Transverse colon (tissue), 4 donors: ENCODE measurements around the gene WNT10A. TPM values are rescaled to one million over a fixed set of nuclear protein-coding genes. Genes with fewer than 3 reads are reported as not detected.
A peak's percentile ranks its signal among the peaks of the same experiment; 100 is the strongest.

Experiments used
- DNase-seq: peaks from one replicate; pipeline ENCODE4 v3.0.0-alpha.2; 2019
- H3K27ac ChIP-seq, 4 donors: fragments of 200-600 bp; sonication (generic); 2 replicates each; pipeline ENCODE4 v1.5.1; 2016 to 2018; ENCODE audit warnings: inconsistent platforms in 4 of 4
- H3K27me3 ChIP-seq: fragments of 200-600 bp; sonication (generic); 2 replicates; pipeline ENCODE4 v1.5.1; 2017; ENCODE audit warnings: inconsistent platforms
- H3K36me3 ChIP-seq, 4 donors: fragments of 200-600 bp; sonication (generic); 2 replicates each; pipeline ENCODE4 v1.5.1; 2017 to 2019; ENCODE audit warnings: inconsistent platforms in 4 of 4
- H3K4me1 ChIP-seq, 4 donors: fragments of 200-600 bp; sonication (generic); 2 replicates each; pipeline ENCODE4 v1.5.1; 2017 to 2020; ENCODE audit warnings: inconsistent platforms in 4 of 4
- H3K4me3 ChIP-seq, 4 donors: fragments of 200-600 bp; sonication (generic); 1 replicate in 1 of 4; 2 replicates in 3 of 4; pipeline versions ENCODE4 v1.5.1 to v1.6.1; 2017 to 2019; ENCODE audit warnings: inconsistent platforms in 4 of 4
- H3K9me3 ChIP-seq, 2 donors: fragments of 200-600 bp; sonication (generic); 2 replicates each; pipeline ENCODE4 v1.5.1; 2017 to 2019; ENCODE audit warnings: inconsistent platforms in 2 of 2
- EP300 ChIP-seq: sonication (generic); formaldehyde crosslinking; IDR thresholded peaks from one replicate; pipeline ENCODE4 v1.6.1; 2017; ENCODE audit warnings: antibody characterized with exemption, low read depth
- POLR2A ChIP-seq: fragments of 450-650 bp; IDR thresholded peaks from one replicate; pipeline ENCODE4 v1.6.1; 2016; ENCODE audit warnings: antibody characterized with exemption, mild to moderate bottlenecking, moderate library complexity
- POLR2AphosphoS5 ChIP-seq, 3 donors: sonication (generic); formaldehyde crosslinking; IDR thresholded peaks; one replicate each; pipeline ENCODE4 v1.6.1; 2016; ENCODE audit warnings: antibody characterized with exemption in 3 of 3
- WGBS, 2 donors: methylation state at CpG; one replicate each; pipeline ENCODE4 v1.1.5; 2018; ENCODE audit warnings: low coverage in 1 of 2; 5-methylcytosine and 5-hydroxymethylcytosine counted together
- in situ Hi-C, 4 donors: fragments of 200-750 bp; cut with MboI; loops; one replicate each; pipeline versions ENCODE4 v1.15.0 to v1.15.1; 2017; ENCODE audit warnings: low sequenced_read_pairs in 3 of 4, low pct_ligation_motif_present in 1 of 4, low pct_unique_long_range_greater_than_20kb in 1 of 4
- intact Hi-C: fragments of 100-400 bp; cut with DNase I; formaldehyde crosslinking; loops from one replicate; pipeline ENCODE4 v1.15.1; 2023; ENCODE audit warnings: low total_unique reads
- total RNA-seq, 4 donors: library from RNA; depleted of rRNA; stranded (reverse); fragments of >200 nt; gene quantifications; one replicate each; pipeline ENCODE4 v1.1.0, GENCODE V29; 2016
- TF ChIP-seq, protein P1 (sequence below), 5 experiments: fragments of 200-600 bp in 3 of 5; fragments of 450-650 bp in 2 of 5; sonication (generic) in 3 of 5; IDR thresholded peaks; 1 replicate in 2 of 5; 2 replicates in 3 of 5; pipeline ENCODE4 v1.5.1; 2016 to 2017; ENCODE audit warnings: antibody characterized with exemption in 5 of 5, inconsistent platforms in 3 of 5, mild to moderate bottlenecking in 2 of 5, moderate library complexity in 1 of 5

WNT10A gene
- total RNA-seq: 1 to 10 TPM in 1 of 4 donors, under 1 TPM in 1, not detected in 2; 0.27 to 1.6 TPM

DNA sequence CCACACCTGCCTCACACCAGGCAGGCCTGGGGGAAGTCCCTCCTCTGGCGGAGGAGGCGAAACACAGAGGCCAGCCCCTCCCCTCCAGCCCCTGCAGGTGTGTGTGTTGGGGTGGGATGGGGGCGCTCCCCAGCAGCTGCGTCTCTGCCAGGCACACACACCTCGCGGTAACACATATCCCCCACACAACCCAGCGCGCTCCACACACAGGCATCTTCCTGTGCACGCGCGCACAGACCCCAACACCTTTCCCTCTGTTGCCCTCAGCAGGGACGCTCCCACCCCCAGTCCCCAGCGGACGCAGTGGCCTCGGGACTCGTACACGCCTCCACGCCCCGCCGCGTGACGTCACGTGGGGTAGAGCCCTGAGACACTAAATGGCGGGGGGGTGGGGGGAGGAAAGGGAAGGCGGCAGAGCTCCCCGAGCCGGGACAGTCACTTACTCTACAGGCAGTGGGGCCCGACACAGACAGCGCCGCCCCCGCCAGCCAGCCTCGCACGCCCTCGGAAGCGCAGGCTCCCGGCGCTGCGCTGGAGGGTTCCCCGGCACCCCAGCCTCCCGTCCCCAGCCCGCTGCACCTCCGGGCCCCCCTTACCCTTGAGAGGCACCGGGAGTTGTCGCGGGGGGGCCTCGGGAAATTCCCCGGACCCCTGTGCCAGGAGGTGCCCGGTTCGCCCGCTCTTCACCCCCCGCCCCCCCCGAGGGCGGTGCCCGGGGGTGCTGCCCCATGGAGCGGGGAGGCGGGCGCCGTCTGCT, at the start of gene WNT10A:
TSS of gene WNT10A (plus strand) at position 751 of the 757 bp plus-strand sequence. CDS start 144 bp downstream, outside the sequence.
- in situ Hi-C loops: no loop called here

GRCh38 chr2:218831378-218831990, 49.2 kb upstream of the WNT10A start, which contains the start of gene PRKAG3:
TSS of gene PRKAG3 (minus strand) at chr2:218831803.
- H3K27me3 ChIP-seq: peaks cover 34% of the 10 kb centered on the region
- TF ChIP-seq POLR2AphosphoS5 (IDR thresholded peaks at IDR 0.05): no peak
- TF ChIP-seq POLR2A: no peak
- TF ChIP-seq, protein P1, sequence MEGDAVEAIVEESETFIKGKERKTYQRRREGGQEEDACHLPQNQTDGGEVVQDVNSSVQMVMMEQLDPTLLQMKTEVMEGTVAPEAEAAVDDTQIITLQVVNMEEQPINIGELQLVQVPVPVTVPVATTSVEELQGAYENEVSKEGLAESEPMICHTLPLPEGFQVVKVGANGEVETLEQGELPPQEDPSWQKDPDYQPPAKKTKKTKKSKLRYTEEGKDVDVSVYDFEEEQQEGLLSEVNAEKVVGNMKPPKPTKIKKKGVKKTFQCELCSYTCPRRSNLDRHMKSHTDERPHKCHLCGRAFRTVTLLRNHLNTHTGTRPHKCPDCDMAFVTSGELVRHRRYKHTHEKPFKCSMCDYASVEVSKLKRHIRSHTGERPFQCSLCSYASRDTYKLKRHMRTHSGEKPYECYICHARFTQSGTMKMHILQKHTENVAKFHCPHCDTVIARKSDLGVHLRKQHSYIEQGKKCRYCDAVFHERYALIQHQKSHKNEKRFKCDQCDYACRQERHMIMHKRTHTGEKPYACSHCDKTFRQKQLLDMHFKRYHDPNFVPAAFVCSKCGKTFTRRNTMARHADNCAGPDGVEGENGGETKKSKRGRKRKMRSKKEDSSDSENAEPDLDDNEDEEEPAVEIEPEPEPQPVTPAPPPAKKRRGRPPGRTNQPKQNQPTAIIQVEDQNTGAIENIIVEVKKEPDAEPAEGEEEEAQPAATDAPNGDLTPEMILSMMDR (IDR thresholded peaks at IDR 0.05): no peak
- no peak for TF ChIP-seq EP300
- intact Hi-C loops (no loop called here), in situ Hi-C loops (loop anchor here (10.0 to 25.0 kb wide), 4 partner anchors 94 to 119 kb away; partner anchors contain the start of gene TTLL4 (in 1 of the 4))
- H3K4me3 ChIP-seq: no peak within 1 kb of the TSS
- H3K36me3 ChIP-seq: no peaks in the 10 kb centered on the region
- no peaks in the 10 kb centered on the region for H3K9me3 ChIP-seq
- H3K27ac ChIP-seq: no peak within 1 kb of the TSS
- no peak for DNase-seq
- H3K4me1 ChIP-seq: no peaks in the 10 kb centered on the region
- WGBS, 2 donors: 60 to 73% methylated on average over 2 to 18 of the region's 18 CpGs

More for the DNA sequence above, at the start of gene WNT10A:
- Histone ChIP-seq H3K27ac (peak within 1 kb of the TSS; percentile 36 to 79 (median 51)), H3K4me3 (peak within 1 kb of the TSS in 3 of 4 donors; percentile 6 to 36 (median 22)), H3K9me3 (no peaks in the 10 kb centered on the region), H3K27me3 (peaks cover 98% of the 10 kb centered on the region), H3K36me3 (no peaks in the 10 kb centered on the region), H3K4me1 (peaks cover 5 to 31% (median 24%) of the 10 kb centered on the region in 4 donors)
- WGBS, 2 donors: 4% methylated on average over 17 of the region's 58 CpGs; no CpG with 5 or more reads in 1 of the 2 donors
- DNase-seq: peak; percentile 78
- intact Hi-C loops: no loop called here
- TF ChIP-seq EP300: no peak
- TF ChIP-seq POLR2A: peak; percentile 29
- TF ChIP-seq POLR2AphosphoS5 (IDR thresholded peaks at IDR 0.05): peak in 1 of 3 donors; percentile 52

DNA sequence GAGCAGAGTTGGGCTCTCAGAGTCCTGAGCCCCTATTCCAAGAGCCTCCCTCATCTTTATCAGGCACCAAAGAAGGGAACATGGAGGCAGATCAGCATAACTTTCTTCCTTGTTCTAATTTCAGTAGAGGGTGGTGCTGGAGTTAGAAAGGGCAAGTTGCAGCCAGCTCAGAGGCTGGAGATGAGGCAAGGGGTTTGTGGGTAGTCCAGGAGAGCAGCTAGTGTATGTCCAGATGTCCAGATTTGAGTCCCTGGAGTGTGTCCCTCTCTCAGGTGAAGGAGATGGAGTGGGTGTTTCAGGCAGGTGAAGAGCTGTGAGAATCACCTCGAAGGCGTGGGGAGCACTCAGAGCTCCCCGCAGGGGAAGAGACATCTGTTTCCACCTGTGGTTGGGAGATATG, 48.6 kb upstream of the WNT10A start:
- H3K36me3 ChIP-seq: no peaks in the 10 kb centered on the region
- no peak overlapping the region for H3K4me3 ChIP-seq
- DNase-seq: no peak
- in situ Hi-C loops: loop anchor here (10.0 to 25.0 kb wide), 4 partner anchors 95 to 120 kb away; partner anchors contain the start of gene TTLL4 (in 1 of the 4)
- intact Hi-C loops: no loop called here
- no peaks in the 10 kb centered on the region for H3K4me1 ChIP-seq
- H3K27me3 ChIP-seq: peaks cover 40% of the 10 kb centered on the region
- TF ChIP-seq POLR2A: no peak
- no peak for TF ChIP-seq EP300
- no peak for TF ChIP-seq POLR2AphosphoS5 (IDR thresholded peaks at IDR 0.05)
- TF ChIP-seq, protein P1 (IDR thresholded peaks at IDR 0.05): no peak
- WGBS, 2 donors: 80% methylated on average over 3 of the region's 3 CpGs; no CpG with 5 or more reads in 1 of the 2 donors
- peaks cover 0 to under 1% of the 10 kb centered on the region in 2 donors for H3K9me3 ChIP-seq
- H3K27ac ChIP-seq: no peak overlapping the region

DNA sequence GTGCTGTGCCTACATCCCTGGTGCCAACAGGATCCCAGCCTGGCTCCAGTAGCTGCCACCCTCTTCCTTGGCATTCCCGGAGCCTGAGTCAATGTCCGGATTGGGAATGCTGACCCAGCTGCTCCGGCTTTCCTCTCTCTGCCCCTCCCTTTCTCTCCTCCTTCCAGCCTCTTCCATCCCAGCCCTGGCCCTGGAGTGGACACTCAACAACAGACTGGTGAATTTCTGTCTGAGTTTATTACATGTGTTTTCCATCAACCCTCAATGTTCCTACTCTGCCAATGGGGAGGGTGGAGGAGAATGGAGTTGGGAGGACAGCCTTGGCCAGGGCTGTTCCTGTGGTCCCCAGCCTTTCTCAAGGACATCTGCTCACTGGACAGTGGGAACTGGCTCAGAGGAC, 48.1 kb upstream of the WNT10A start:
- no peak for DNase-seq
- 66 to 80% methylated on average over 1 to 3 of the region's 3 CpGs for WGBS, 2 donors
- Histone ChIP-seq H3K9me3 (peaks cover 3 to 5% of the 10 kb centered on the region in 2 donors), H3K27ac (no peak overlapping the region), H3K4me3 (no peak overlapping the region), H3K27me3 (peaks cover 45% of the 10 kb centered on the region), H3K36me3 (peaks cover 0 to 1% (median 0%) of the 10 kb centered on the region in 4 donors), H3K4me1 (no peaks in the 10 kb centered on the region)
- in situ Hi-C loops: loop anchor here (10.0 to 25.0 kb wide), 4 partner anchors 95 to 120 kb away; partner anchors contain the start of gene TTLL4 (in 1 of the 4)
- TF ChIP-seq, protein P1 (IDR thresholded peaks at IDR 0.05): no peak
- intact Hi-C loops: no loop called here
